Loucy (cell line): Measurements from ENCODE around the gene IGDCC3.

Experiments
- EZH2phosphoT487 ChIP-seq: fragments of 200-600 bp; IDR thresholded peaks from 2 replicates; pipeline ENCODE4 v1.6.1; 2018; ENCODE audit warnings: antibody characterized with exemption, mild to moderate bottlenecking, moderate library complexity, borderline replicate concordance
- TF ChIP-seq, protein P1 (sequence below): fragments of 200-600 bp; sonication (generic); conservative IDR thresholded peaks from 2 replicates; pipeline ENCODE4 v1.5.1; 2014; ENCODE audit warnings: mild to moderate bottlenecking, antibody characterized with exemption, low read length

- TF ChIP-seq, protein P1, sequence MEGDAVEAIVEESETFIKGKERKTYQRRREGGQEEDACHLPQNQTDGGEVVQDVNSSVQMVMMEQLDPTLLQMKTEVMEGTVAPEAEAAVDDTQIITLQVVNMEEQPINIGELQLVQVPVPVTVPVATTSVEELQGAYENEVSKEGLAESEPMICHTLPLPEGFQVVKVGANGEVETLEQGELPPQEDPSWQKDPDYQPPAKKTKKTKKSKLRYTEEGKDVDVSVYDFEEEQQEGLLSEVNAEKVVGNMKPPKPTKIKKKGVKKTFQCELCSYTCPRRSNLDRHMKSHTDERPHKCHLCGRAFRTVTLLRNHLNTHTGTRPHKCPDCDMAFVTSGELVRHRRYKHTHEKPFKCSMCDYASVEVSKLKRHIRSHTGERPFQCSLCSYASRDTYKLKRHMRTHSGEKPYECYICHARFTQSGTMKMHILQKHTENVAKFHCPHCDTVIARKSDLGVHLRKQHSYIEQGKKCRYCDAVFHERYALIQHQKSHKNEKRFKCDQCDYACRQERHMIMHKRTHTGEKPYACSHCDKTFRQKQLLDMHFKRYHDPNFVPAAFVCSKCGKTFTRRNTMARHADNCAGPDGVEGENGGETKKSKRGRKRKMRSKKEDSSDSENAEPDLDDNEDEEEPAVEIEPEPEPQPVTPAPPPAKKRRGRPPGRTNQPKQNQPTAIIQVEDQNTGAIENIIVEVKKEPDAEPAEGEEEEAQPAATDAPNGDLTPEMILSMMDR, result no peak
- no peak for TF ChIP-seq EZH2phosphoT487
Measured at GRCh38 chr15:65311760-65312159, 66.0 kb downstream of the IGDCC3 start.
